Measurements from ENCODE around the gene BABAM2.

GRCh38 chr2:27972311-27972710, 81.8 kb downstream of the BABAM2 start:
- TF ChIP-seq, protein P1, sequence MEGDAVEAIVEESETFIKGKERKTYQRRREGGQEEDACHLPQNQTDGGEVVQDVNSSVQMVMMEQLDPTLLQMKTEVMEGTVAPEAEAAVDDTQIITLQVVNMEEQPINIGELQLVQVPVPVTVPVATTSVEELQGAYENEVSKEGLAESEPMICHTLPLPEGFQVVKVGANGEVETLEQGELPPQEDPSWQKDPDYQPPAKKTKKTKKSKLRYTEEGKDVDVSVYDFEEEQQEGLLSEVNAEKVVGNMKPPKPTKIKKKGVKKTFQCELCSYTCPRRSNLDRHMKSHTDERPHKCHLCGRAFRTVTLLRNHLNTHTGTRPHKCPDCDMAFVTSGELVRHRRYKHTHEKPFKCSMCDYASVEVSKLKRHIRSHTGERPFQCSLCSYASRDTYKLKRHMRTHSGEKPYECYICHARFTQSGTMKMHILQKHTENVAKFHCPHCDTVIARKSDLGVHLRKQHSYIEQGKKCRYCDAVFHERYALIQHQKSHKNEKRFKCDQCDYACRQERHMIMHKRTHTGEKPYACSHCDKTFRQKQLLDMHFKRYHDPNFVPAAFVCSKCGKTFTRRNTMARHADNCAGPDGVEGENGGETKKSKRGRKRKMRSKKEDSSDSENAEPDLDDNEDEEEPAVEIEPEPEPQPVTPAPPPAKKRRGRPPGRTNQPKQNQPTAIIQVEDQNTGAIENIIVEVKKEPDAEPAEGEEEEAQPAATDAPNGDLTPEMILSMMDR (IDR thresholded peaks at IDR 0.05): no peak
- TF ChIP-seq POLR2AphosphoS5 (IDR thresholded peaks at IDR 0.05; ENCODE audit: insufficient read depth in 1 of 2, low read depth in 1 of 2) (no peak), POLR2A (IDR thresholded peaks at IDR 0.05) (no peak)

All from vagina (tissue), 2 donors.